Body of pancreas (tissue), 4 donors: Measurements from ENCODE around the gene NEXN.

Experiments
- POLR2A ChIP-seq, 3 donors: fragments of 450-650 bp; IDR thresholded peaks; one replicate each; pipeline ENCODE4 v1.6.1; 2016; ENCODE audit warnings: antibody characterized with exemption in 3 of 3, mild to moderate bottlenecking in 2 of 3
- TF ChIP-seq, protein P1 (sequence below), 7 experiments: fragments of 450-650 bp in 4 of 7; fragments of 200-600 bp in 3 of 7; sonication (generic) in 3 of 7; IDR thresholded peaks; one replicate each; pipeline ENCODE4 v1.5.1; 2016 to 2019; ENCODE audit warnings: antibody characterized with exemption in 7 of 7

DNA sequence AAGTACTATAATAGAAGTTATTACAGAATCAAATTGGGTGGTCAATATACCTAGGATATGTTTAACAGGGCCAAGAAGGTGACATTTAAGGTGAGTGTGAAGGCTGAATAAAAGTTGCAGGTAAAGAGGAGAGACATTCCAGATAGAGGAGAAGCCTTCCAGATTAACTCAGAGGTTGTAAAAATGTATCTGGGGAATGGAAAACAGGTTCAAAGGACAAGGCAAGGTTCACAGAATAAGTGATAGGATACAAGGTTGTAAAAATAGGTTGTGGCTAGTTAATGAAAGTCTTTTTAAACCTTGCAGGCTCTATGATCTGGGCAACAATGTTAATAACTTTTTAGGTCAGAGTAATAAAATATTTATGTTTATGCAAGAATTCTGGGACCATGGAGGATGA, 50.2 kb downstream of the NEXN start:
- TF ChIP-seq, protein P1, sequence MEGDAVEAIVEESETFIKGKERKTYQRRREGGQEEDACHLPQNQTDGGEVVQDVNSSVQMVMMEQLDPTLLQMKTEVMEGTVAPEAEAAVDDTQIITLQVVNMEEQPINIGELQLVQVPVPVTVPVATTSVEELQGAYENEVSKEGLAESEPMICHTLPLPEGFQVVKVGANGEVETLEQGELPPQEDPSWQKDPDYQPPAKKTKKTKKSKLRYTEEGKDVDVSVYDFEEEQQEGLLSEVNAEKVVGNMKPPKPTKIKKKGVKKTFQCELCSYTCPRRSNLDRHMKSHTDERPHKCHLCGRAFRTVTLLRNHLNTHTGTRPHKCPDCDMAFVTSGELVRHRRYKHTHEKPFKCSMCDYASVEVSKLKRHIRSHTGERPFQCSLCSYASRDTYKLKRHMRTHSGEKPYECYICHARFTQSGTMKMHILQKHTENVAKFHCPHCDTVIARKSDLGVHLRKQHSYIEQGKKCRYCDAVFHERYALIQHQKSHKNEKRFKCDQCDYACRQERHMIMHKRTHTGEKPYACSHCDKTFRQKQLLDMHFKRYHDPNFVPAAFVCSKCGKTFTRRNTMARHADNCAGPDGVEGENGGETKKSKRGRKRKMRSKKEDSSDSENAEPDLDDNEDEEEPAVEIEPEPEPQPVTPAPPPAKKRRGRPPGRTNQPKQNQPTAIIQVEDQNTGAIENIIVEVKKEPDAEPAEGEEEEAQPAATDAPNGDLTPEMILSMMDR (IDR thresholded peaks at IDR 0.05): no peak
- TF ChIP-seq POLR2A (IDR thresholded peaks at IDR 0.05): no peak
